ENCODE data around the gene ZNF709.
"Not testable (repeated sequence)": the region's sequence is repeated elsewhere in the genome, so short reads cannot be mapped to it uniquely, and the experiment has no call there.

The ZNF709 gene

GRCh38 chr19:12496480-12496879 is 11.9 kb upstream of the ZNF709 start:
- ChIA-PET CTCF (interaction anchor here (0.6 to 1.2 kb wide), 6 partner anchors 13 to 661 kb away, joined by 3 to 6 read pairs (median 3); no protein-coding TSS in a partner anchor), POLR2A (ENCODE audit: low non-redundant PET) (interaction anchor here (1.1 kb wide), 1 partner anchor 13 kb away, joined by 3 read pairs; no protein-coding TSS in a partner anchor)
- no peak for DNase-seq (ENCODE audit: low spot score)

GRCh38 chr19:12495002-12495802 is 10.6 kb upstream of the ZNF709 start:
- peak; percentile 92 for DNase-seq (ENCODE audit: low spot score)
- TF ChIP-seq, protein P1, sequence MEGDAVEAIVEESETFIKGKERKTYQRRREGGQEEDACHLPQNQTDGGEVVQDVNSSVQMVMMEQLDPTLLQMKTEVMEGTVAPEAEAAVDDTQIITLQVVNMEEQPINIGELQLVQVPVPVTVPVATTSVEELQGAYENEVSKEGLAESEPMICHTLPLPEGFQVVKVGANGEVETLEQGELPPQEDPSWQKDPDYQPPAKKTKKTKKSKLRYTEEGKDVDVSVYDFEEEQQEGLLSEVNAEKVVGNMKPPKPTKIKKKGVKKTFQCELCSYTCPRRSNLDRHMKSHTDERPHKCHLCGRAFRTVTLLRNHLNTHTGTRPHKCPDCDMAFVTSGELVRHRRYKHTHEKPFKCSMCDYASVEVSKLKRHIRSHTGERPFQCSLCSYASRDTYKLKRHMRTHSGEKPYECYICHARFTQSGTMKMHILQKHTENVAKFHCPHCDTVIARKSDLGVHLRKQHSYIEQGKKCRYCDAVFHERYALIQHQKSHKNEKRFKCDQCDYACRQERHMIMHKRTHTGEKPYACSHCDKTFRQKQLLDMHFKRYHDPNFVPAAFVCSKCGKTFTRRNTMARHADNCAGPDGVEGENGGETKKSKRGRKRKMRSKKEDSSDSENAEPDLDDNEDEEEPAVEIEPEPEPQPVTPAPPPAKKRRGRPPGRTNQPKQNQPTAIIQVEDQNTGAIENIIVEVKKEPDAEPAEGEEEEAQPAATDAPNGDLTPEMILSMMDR (conservative IDR thresholded peaks at IDR 0.05; ENCODE audit: low read depth), result peak; percentile 55
- ChIA-PET POLR2A (ENCODE audit: low non-redundant PET) (interaction anchor here (0.6 to 1.1 kb wide), 3 partner anchors 14 to 199 kb away, joined by 3 to 5 read pairs (median 4); no protein-coding TSS in a partner anchor), CTCF (interaction anchor here (0.6 to 1.2 kb wide), 6 partner anchors 54 to 985 kb away, joined by 3 to 6 read pairs (median 4); no protein-coding TSS in a partner anchor)
- H3K27ac ChIP-seq, result peak overlapping the region; percentile 80

More at GRCh38 chr19:12496480-12496879, 11.9 kb upstream of the ZNF709 start:
- no peak overlapping the region for H3K27ac ChIP-seq
- TF ChIP-seq, protein P1 (conservative IDR thresholded peaks at IDR 0.05; ENCODE audit: low read depth), result no peak

- no peak for DNase-seq (ENCODE audit: low spot score)
- ChIA-PET POLR2A (ENCODE audit: low non-redundant PET) (no interaction called here), CTCF (interaction anchor here (0.6 to 0.7 kb wide), 2 partner anchors 118 to 986 kb away, joined by 3 read pairs; no protein-coding TSS in a partner anchor)
- TF ChIP-seq, protein P1 (conservative IDR thresholded peaks at IDR 0.05; ENCODE audit: low read depth), result no peak
- no peak overlapping the region; the same call in 1 of the 2 replicates for H3K27ac ChIP-seq
Measured at GRCh38 chr19:12494260-12494860, 9.7 kb upstream of the ZNF709 start.

GRCh38 chr19:12486265-12486783 is 1.7 kb upstream of the ZNF709 start:
- not testable (repeated sequence) for DNase-seq (ENCODE audit: low spot score)
- POLR2A ChIA-PET (ENCODE audit: low non-redundant PET), result interaction anchor here (1.1 kb wide), 1 partner anchor 153 kb away, joined by 3 read pairs; no protein-coding TSS in a partner anchor
- CTCF ChIA-PET, result interaction anchor here (0.5 kb wide), 1 partner anchor 35 kb away, joined by 3 read pairs; no protein-coding TSS in a partner anchor

GRCh38 chr19:12485571-12485970 is 955 bp upstream of the ZNF709 start:
- CTCF ChIA-PET, result no interaction called here
- TF ChIP-seq, protein P1 (conservative IDR thresholded peaks at IDR 0.05; ENCODE audit: low read depth), result no peak
- POLR2A ChIA-PET (ENCODE audit: low non-redundant PET), result interaction anchor here (1.1 kb wide), 1 partner anchor 152 kb away, joined by 3 read pairs; no protein-coding TSS in a partner anchor
- no peak overlapping the region for H3K27ac ChIP-seq
- DNase-seq (ENCODE audit: low spot score), result no peak

More at GRCh38 chr19:12486265-12486783, 1.7 kb upstream of the ZNF709 start:
- H3K27ac ChIP-seq, result not testable (repeated sequence)

DNA sequence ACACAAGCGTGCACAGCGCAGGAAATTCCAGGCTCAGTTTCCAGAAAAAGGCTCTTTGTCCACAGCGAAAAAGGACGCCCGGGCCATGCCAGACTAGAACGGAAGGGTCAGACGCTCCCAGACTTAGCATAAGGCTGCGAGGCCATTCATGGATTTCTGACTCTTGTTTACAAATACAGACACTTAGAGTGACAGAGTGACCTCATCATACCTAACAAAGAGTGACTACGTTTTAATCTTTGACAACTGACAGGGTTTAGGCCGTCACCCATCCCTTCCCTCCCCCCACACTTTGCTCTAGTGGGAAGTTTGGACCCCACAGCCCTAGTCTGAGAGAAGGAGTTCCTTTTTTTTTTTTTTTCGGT is 418 bp upstream of the ZNF709 start:
- CTCF ChIA-PET, result no interaction called here
- TF ChIP-seq, protein P1 (conservative IDR thresholded peaks at IDR 0.05; ENCODE audit: low read depth), result no peak
- no peak for DNase-seq (ENCODE audit: low spot score)
- H3K27ac ChIP-seq, result peak overlapping the region; percentile 65
- POLR2A ChIA-PET (ENCODE audit: low non-redundant PET), result interaction anchor here (1.1 kb wide), 1 partner anchor 151 kb away, joined by 3 read pairs; no protein-coding TSS in a partner anchor

All from RWPE1 (cell line).